ENCODE results near the gene CCDC152.

The CCDC152 gene

DNA sequence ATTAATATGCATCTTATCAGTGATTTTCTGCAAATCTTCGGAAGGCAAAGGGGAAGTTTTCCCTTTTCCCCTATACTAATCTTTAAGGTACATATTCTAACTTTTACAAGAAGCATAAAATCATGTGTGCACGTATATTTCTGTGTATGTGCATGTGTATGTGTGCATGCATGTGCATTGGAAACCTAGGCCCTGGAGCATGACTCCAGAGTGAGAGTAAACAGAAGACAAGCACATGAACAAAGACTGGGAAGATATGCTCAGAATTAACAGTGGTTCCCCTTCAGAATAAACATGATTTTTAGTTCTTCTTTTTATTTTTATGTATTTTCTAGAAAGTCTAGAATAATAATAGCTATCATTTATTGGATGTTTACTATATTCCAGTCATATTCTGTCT, 65.9 kb downstream of the CCDC152 start:
- Histone ChIP-seq H3K27me3 (ENCODE audit: insufficient read depth, poor library complexity, severe bottlenecking) (no peaks in the 10 kb centered on the region), H3K27ac (replicated peaks) (no peak overlapping the region), H3K4me3 (replicated peaks; ENCODE audit: insufficient read depth, low read length) (no peak overlapping the region)
- no peak for DNase-seq (ENCODE audit: low read depth in 1 of 2, low spot score in 1 of 2)
- TF ChIP-seq SPI1 (IDR thresholded peaks at IDR 0.05; ENCODE audit: borderline replicate concordance, low read depth) = no peak
- TF ChIP-seq, protein P1, sequence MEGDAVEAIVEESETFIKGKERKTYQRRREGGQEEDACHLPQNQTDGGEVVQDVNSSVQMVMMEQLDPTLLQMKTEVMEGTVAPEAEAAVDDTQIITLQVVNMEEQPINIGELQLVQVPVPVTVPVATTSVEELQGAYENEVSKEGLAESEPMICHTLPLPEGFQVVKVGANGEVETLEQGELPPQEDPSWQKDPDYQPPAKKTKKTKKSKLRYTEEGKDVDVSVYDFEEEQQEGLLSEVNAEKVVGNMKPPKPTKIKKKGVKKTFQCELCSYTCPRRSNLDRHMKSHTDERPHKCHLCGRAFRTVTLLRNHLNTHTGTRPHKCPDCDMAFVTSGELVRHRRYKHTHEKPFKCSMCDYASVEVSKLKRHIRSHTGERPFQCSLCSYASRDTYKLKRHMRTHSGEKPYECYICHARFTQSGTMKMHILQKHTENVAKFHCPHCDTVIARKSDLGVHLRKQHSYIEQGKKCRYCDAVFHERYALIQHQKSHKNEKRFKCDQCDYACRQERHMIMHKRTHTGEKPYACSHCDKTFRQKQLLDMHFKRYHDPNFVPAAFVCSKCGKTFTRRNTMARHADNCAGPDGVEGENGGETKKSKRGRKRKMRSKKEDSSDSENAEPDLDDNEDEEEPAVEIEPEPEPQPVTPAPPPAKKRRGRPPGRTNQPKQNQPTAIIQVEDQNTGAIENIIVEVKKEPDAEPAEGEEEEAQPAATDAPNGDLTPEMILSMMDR (IDR thresholded peaks at IDR 0.05; ENCODE audit: insufficient read depth, low read length) = no peak
- no peak for TF ChIP-seq GABPA (IDR thresholded peaks at IDR 0.05; ENCODE audit: low read depth)
- TF ChIP-seq, protein P2, sequence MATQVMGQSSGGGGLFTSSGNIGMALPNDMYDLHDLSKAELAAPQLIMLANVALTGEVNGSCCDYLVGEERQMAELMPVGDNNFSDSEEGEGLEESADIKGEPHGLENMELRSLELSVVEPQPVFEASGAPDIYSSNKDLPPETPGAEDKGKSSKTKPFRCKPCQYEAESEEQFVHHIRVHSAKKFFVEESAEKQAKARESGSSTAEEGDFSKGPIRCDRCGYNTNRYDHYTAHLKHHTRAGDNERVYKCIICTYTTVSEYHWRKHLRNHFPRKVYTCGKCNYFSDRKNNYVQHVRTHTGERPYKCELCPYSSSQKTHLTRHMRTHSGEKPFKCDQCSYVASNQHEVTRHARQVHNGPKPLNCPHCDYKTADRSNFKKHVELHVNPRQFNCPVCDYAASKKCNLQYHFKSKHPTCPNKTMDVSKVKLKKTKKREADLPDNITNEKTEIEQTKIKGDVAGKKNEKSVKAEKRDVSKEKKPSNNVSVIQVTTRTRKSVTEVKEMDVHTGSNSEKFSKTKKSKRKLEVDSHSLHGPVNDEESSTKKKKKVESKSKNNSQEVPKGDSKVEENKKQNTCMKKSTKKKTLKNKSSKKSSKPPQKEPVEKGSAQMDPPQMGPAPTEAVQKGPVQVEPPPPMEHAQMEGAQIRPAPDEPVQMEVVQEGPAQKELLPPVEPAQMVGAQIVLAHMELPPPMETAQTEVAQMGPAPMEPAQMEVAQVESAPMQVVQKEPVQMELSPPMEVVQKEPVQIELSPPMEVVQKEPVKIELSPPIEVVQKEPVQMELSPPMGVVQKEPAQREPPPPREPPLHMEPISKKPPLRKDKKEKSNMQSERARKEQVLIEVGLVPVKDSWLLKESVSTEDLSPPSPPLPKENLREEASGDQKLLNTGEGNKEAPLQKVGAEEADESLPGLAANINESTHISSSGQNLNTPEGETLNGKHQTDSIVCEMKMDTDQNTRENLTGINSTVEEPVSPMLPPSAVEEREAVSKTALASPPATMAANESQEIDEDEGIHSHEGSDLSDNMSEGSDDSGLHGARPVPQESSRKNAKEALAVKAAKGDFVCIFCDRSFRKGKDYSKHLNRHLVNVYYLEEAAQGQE (IDR thresholded peaks at IDR 0.05; ENCODE audit: insufficient replicate concordance, low read depth) = no peak
- TF ChIP-seq POLR2AphosphoS5 (IDR thresholded peaks at IDR 0.05; ENCODE audit: low read depth) = no peak

DNA sequence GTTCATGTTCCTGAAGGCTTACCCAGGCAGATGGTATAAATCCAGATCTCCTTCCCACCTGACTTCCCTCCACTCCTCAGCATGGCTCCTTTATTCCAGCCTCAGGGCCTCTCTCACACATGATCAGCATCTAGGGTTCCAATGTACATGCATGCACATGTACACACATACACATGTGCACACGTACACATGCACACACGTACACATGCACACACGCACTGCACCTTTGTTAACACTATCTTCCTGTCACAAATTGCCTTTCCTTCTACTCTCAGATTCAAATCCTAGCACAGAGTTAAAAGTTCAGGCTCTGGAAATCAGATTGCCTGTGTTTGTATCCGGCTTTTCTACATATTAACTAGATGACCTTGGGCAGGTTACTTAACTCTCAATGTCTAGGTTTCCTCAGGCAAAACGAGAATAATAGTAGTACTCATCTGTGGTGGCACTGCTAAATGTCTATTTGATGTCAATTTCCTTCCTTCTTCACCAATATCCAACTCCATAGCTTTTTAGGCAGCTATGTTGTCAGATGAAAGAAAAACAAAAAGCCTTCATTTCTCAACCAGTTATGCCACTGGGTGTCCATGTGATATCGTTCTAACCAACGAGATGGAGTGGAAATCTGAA, 67.8 kb downstream of the CCDC152 start:
- no peak overlapping the region for H3K27ac ChIP-seq (replicated peaks)

DNA sequence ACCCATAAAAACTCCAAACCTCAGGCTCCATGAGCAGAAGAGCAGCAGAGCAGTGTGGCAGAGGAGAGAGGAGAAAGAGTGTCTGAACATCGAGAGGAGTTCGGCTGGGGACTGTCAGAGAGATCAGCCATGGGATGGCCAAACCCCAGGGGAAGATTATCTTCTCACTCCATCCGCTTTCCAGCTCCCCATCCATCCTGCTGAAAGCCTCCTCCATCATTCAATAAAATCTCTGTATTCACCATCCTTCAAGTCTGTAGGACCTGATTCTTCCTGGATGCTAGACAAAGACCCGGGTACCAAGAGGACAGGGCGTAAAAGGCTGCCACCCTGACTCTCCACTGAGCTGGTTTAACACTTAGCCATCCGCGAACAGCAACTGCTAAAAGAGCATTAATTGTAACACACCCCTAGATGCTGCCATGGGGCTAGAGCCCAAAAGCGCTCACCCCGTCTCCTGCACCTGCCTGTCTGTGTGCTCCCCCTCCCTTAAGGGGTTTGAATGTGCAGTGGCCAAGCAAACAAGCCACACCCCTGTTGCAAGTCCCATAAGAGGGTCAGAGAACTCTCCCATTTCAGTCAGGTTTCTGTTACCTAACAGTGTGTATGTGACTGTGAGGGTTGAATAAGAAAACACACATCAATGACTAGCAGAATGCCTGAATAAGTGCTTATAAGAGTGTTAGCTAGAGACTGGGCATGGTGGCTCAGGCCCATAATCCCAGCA, 69.0 kb downstream of the CCDC152 start:
- H3K4me3 ChIP-seq (replicated peaks; ENCODE audit: insufficient read depth, low read length) = no peak overlapping the region
- DNase-seq (ENCODE audit: low read depth in 1 of 2, low spot score in 1 of 2) = no peak
- no peaks in the 10 kb centered on the region for H3K27me3 ChIP-seq (ENCODE audit: insufficient read depth, poor library complexity, severe bottlenecking)
- H3K27ac ChIP-seq (replicated peaks) = no peak overlapping the region
- no peak for TF ChIP-seq POLR2AphosphoS5 (IDR thresholded peaks at IDR 0.05; ENCODE audit: low read depth)

More for the DNA sequence above, 67.8 kb downstream of the CCDC152 start:
- TF ChIP-seq, protein P2 (IDR thresholded peaks at IDR 0.05; ENCODE audit: insufficient replicate concordance, low read depth) = no peak
- TF ChIP-seq SPI1 (IDR thresholded peaks at IDR 0.05; ENCODE audit: borderline replicate concordance, low read depth) = no peak
- TF ChIP-seq GABPA (IDR thresholded peaks at IDR 0.05; ENCODE audit: low read depth) = no peak
- TF ChIP-seq POLR2AphosphoS5 (IDR thresholded peaks at IDR 0.05; ENCODE audit: low read depth) = no peak
- TF ChIP-seq, protein P1 (IDR thresholded peaks at IDR 0.05; ENCODE audit: insufficient read depth, low read length) = no peak
- no peaks in the 10 kb centered on the region for H3K27me3 ChIP-seq (ENCODE audit: insufficient read depth, poor library complexity, severe bottlenecking)
- H3K4me3 ChIP-seq (replicated peaks; ENCODE audit: insufficient read depth, low read length) = no peak overlapping the region
- DNase-seq (ENCODE audit: low read depth in 1 of 2, low spot score in 1 of 2) = no peak

DNA sequence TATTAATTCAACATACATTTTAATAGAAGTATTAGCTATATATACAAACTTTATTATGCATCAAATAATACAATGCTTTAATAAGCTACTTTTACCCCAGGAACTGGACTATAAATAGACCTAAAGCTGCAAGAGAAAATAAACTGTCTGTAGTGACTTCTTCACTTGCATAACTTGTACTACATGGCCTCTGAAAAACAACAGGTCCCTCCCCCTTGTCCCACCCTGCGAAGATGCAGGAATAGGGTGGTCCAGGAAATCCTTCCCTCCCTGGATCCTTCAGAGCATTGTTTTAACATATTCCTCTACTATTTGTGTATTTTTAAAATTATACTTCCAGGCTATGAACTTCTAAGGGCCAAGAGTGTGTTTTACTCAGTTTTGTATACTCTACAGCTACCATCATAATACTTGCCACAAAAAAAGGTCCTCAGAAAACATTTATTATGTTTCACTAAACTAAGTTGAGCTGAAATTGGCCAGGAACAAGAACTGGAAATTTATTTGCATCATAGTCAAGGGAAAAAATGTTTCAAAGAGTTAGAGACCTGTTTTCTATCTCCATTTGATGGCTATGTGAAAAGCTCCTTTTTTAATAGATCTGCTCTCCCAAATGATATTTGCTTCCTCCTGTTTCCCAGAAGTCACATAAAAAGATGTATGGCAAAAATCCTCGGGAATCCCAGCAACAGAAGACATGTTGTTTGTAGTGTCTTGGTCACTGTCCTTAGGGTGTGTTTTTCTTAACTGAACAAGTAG, 70.3 kb downstream of the CCDC152 start:
- Histone ChIP-seq H3K4me3 (replicated peaks; ENCODE audit: insufficient read depth, low read length) (no peak overlapping the region), H3K27me3 (ENCODE audit: insufficient read depth, poor library complexity, severe bottlenecking) (no peaks in the 10 kb centered on the region), H3K27ac (replicated peaks) (no peak overlapping the region)
- TF ChIP-seq, protein P2 (IDR thresholded peaks at IDR 0.05; ENCODE audit: insufficient replicate concordance, low read depth) = no peak
- TF ChIP-seq POLR2AphosphoS5 (IDR thresholded peaks at IDR 0.05; ENCODE audit: low read depth) = no peak
- TF ChIP-seq, protein P1 (IDR thresholded peaks at IDR 0.05; ENCODE audit: insufficient read depth, low read length) = no peak
- no peak for TF ChIP-seq SPI1 (IDR thresholded peaks at IDR 0.05; ENCODE audit: borderline replicate concordance, low read depth)
- TF ChIP-seq GABPA (IDR thresholded peaks at IDR 0.05; ENCODE audit: low read depth) = no peak
- DNase-seq (ENCODE audit: low read depth in 1 of 2, low spot score in 1 of 2) = no peak

Data from HL-60 (cell line).